GM19468 (cell line): Measurements from ENCODE around the gene MRPL24.
"Not testable (repeated sequence)": the region's sequence is repeated elsewhere in the genome, so short reads cannot be mapped to it uniquely, and the experiment has no call there.

Experiments
- ATAC-seq: cut with Tn5 transposase; IDR thresholded peaks from one replicate; pipeline ENCODE4 v1.9.1; 2021; ENCODE audit warnings: mild to moderate bottlenecking, moderate library complexity, moderate number of reproducible peaks; ENCODE audit not compliant: unreplicated experiment; ENCODE audit errors: extremely low read depth

The MRPL24 gene

GRCh38 chr1:156740741-156741480 lies at the start of gene MRPL24:
Gene MRPL24 (minus strand): TSS chr1:156741088. CDS start chr1:156738704, 2,384 bp downstream.
- peak; percentile 62 for ATAC-seq

GRCh38 chr1:156789621-156790318 lies 48.9 kb upstream of the MRPL24 start:
- no peak for ATAC-seq

- no peak for ATAC-seq
Measured at GRCh38 chr1:156788136-156788535, 47.2 kb upstream of the MRPL24 start.

GRCh38 chr1:156786640-156787039 lies 45.8 kb upstream of the MRPL24 start:
- ATAC-seq: no peak

GRCh38 chr1:156785458-156785857 lies 44.6 kb upstream of the MRPL24 start:
- ATAC-seq: no peak

- ATAC-seq: no peak
Measured at GRCh38 chr1:156781585-156782186, 40.8 kb upstream of the MRPL24 start.

GRCh38 chr1:156777573-156777972 lies 36.7 kb upstream of the MRPL24 start:
- no peak for ATAC-seq

GRCh38 chr1:156776942-156777341 lies 36.1 kb upstream of the MRPL24 start:
- ATAC-seq: no peak

GRCh38 chr1:156775799-156776198 lies 34.9 kb upstream of the MRPL24 start:
- no peak for ATAC-seq

- ATAC-seq: no peak
Measured at GRCh38 chr1:156773607-156774006, 32.7 kb upstream of the MRPL24 start.

- ATAC-seq: no peak
Measured at GRCh38 chr1:156772728-156773497, 32.0 kb upstream of the MRPL24 start.

- no peak for ATAC-seq
Measured at GRCh38 chr1:156772222-156772621, 31.3 kb upstream of the MRPL24 start.

GRCh38 chr1:156768610-156769295 lies 27.9 kb upstream of the MRPL24 start:
- no peak for ATAC-seq

GRCh38 chr1:156767879-156768604 lies 27.2 kb upstream of the MRPL24 start:
- no peak for ATAC-seq

GRCh38 chr1:156767101-156767878 lies 26.4 kb upstream of the MRPL24 start, which contains the start of gene PRCC:
Gene PRCC (plus strand): TSS chr1:156767535. CDS start chr1:156767772, 237 bp downstream.
- peak; percentile 82 for ATAC-seq

- peak; percentile 5 for ATAC-seq
Measured at GRCh38 chr1:156766298-156767100, 25.6 kb upstream of the MRPL24 start.

GRCh38 chr1:156765666-156766065 lies 24.8 kb upstream of the MRPL24 start:
- ATAC-seq: no peak

- ATAC-seq: not testable (repeated sequence)
Measured at GRCh38 chr1:156765136-156765535, 24.2 kb upstream of the MRPL24 start.
